Peyer's patch (tissue), 4 donors: ENCODE data around the gene TAMM41. TPM values are rescaled to one million over a fixed set of nuclear protein-coding genes. Genes with fewer than 3 reads are reported as not detected.
A peak's percentile ranks its signal among the peaks of the same experiment; 100 is the strongest.

Source experiments
- DNase-seq, 3 donors: peaks; one replicate each; pipeline ENCODE4 v3.0.0-alpha.2; 2017 to 2019
- H3K27ac ChIP-seq, 4 donors: fragments of 200-600 bp; sonication (generic); one replicate each; pipeline ENCODE4 v1.5.1; 2016 to 2019
- H3K27me3 ChIP-seq, 2 donors: fragments of 200-600 bp; sonication (generic); one replicate each; pipeline ENCODE4 v1.5.1; 2019
- H3K36me3 ChIP-seq, 3 donors: fragments of 200-600 bp; sonication (generic); one replicate each; pipeline ENCODE4 v1.5.1; 2016 to 2019
- H3K4me1 ChIP-seq, 4 donors: fragments of 200-600 bp; sonication (generic); one replicate each; pipeline ENCODE4 v1.5.1; 2016 to 2019
- H3K4me3 ChIP-seq, 4 donors: fragments of 200-600 bp; sonication (generic); 1 replicate in 3 of 4; 2 replicates in 1 of 4; pipeline ENCODE4 v1.5.1; 2016 to 2019; ENCODE audit warnings: mild to moderate bottlenecking in 1 of 4
- H3K9me3 ChIP-seq, 4 donors: fragments of 200-600 bp; sonication (generic); one replicate each; pipeline ENCODE4 v1.5.1; 2016 to 2019; ENCODE audit warnings: mild to moderate bottlenecking in 1 of 4
- POLR2A ChIP-seq, 2 donors: fragments of 450-650 bp; IDR thresholded peaks; one replicate each; pipeline ENCODE4 v1.5.1; 2017; ENCODE audit warnings: antibody characterized with exemption in 2 of 2, mild to moderate bottlenecking in 2 of 2, moderate library complexity in 2 of 2
- total RNA-seq, 4 donors: library from RNA; depleted of rRNA; stranded (reverse); fragments of >200 nt; gene quantifications; one replicate each; pipeline ENCODE4 v1.1.0, GENCODE V29; 2016
- TF ChIP-seq, protein P1 (sequence below), 6 experiments: fragments of 450-650 bp in 4 of 6; fragments of 200-600 bp in 2 of 6; sonication (generic) in 1 of 6; IDR thresholded peaks; one replicate each; pipeline ENCODE4 v1.5.1; 2017 to 2019; ENCODE audit warnings: antibody characterized with exemption in 6 of 6, mild to moderate bottlenecking in 3 of 6, moderate library complexity in 1 of 6

Gene TAMM41
- total RNA-seq, 4 donors from 2014 or later: 9.1 to 56.9 (median 24.1) TPM

DNA sequence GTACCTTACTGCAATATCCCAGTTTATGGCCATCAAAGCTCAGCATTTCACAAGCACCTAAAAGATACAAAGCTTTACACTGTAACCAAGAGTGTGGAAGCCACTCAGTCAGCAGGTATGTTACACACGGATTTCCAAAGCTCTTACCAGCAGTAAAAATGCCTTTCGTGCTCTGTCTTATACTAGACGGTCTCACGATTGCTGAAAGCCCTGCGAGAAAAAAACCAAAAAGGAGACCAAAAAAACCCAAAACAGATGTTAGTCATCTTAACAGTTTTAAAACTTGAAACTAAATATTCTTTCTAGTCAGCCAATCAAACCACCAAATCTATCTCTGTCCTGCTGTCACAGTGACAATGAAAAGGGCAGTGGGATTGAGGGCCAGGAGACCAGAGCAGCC lies 39.0 kb downstream of the TAMM41 start:
- TF ChIP-seq, protein P1, sequence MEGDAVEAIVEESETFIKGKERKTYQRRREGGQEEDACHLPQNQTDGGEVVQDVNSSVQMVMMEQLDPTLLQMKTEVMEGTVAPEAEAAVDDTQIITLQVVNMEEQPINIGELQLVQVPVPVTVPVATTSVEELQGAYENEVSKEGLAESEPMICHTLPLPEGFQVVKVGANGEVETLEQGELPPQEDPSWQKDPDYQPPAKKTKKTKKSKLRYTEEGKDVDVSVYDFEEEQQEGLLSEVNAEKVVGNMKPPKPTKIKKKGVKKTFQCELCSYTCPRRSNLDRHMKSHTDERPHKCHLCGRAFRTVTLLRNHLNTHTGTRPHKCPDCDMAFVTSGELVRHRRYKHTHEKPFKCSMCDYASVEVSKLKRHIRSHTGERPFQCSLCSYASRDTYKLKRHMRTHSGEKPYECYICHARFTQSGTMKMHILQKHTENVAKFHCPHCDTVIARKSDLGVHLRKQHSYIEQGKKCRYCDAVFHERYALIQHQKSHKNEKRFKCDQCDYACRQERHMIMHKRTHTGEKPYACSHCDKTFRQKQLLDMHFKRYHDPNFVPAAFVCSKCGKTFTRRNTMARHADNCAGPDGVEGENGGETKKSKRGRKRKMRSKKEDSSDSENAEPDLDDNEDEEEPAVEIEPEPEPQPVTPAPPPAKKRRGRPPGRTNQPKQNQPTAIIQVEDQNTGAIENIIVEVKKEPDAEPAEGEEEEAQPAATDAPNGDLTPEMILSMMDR (IDR thresholded peaks at IDR 0.05): no peak
- no peak for TF ChIP-seq POLR2A (IDR thresholded peaks at IDR 0.05)
- no peak for DNase-seq
- H3K36me3 ChIP-seq: peaks cover 0 to 25% (median 0%) of the 10 kb centered on the region in 3 donors
- peak overlapping the region in 3 of 4 donors; percentile 13 to 69 (median 21) for H3K27ac ChIP-seq
- no peaks in the 10 kb centered on the region for H3K9me3 ChIP-seq
- no peak overlapping the region for H3K4me3 ChIP-seq
- no peaks in the 10 kb centered on the region for H3K27me3 ChIP-seq
- H3K4me1 ChIP-seq: no peaks in the 10 kb centered on the region

DNA sequence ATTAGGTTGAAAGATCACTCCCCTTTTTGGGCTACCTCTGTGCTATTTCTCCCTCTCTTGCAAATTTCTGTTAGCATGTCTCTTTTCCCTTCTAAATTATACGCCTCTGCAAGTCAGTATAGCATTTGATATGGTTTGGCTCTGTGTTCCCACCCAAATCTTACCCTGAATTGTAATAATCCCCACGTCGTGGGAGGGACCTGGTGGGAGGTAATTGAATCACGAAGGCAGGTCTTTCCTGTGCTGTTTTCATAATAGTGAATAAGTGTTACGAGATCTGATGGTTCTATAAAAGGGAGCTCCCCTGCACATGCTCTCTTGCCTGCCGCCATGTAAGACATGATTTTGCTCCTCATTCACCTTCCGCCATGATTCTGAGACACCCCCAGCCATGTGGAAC lies 41.0 kb downstream of the TAMM41 start:
- no peaks in the 10 kb centered on the region for H3K4me1 ChIP-seq
- no peak overlapping the region for H3K4me3 ChIP-seq
- no peak overlapping the region for H3K27ac ChIP-seq
- H3K36me3 ChIP-seq: peaks cover 0 to 33% (median 0%) of the 10 kb centered on the region in 3 donors
- DNase-seq: no peak
- H3K9me3 ChIP-seq: no peaks in the 10 kb centered on the region
- H3K27me3 ChIP-seq: no peaks in the 10 kb centered on the region
- TF ChIP-seq, protein P1 (IDR thresholded peaks at IDR 0.05): no peak
- TF ChIP-seq POLR2A (IDR thresholded peaks at IDR 0.05): no peak

DNA sequence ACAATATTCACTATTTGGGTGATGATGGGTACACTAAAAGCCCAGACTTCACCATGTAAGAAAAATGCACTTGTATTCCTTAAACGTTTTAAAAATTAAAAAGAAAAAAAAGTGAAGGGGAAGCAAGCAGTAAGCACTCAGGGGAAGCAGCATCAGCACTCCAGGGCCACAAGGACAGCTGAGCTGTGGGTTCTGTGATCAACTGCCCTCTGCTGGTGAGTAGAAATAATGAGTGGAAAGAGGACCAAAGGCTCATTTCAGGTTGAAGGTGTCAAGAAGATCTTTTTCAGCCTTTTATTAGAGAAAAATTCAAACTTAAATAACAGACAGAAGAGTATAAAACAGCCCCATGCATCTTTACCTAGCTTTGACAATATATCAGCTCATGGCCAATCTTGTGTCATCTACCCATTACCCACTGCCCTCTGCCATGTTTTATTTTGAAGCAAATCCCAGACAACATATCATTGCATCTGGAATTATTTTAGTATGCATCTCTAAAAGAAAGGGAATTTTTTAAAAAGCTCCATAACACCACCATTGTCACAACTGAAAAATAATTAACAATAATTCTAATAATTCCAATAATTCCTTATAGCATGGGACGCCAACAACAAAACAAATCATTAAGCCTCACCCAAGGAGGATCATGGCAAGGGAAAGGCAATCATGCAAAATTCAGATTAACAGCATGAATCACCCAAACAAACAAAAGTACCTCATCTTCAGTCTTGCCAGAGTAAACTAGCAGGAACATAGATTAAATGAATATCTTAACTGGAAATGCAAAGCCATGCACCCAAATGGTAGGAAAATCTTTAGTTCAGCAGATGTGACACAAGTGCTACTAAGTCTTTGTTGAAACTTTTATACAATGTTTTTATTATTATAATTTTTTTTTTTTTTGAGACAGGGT lies 42.5 kb downstream of the TAMM41 start:
- Histone ChIP-seq H3K9me3 (peaks cover 0 to 5% (median 0%) of the 10 kb centered on the region in 4 donors), H3K36me3 (peaks cover 0 to 25% (median 0%) of the 10 kb centered on the region in 3 donors), H3K4me3 (no peak overlapping the region), H3K27me3 (no peaks in the 10 kb centered on the region), H3K27ac (no peak overlapping the region), H3K4me1 (no peaks in the 10 kb centered on the region)
- no peak for TF ChIP-seq POLR2A (IDR thresholded peaks at IDR 0.05)
- TF ChIP-seq, protein P1 (IDR thresholded peaks at IDR 0.05): peak; percentile 13 to 84 (median 70)
- peak in 1 of 3 donors; percentile 60 for DNase-seq

DNA sequence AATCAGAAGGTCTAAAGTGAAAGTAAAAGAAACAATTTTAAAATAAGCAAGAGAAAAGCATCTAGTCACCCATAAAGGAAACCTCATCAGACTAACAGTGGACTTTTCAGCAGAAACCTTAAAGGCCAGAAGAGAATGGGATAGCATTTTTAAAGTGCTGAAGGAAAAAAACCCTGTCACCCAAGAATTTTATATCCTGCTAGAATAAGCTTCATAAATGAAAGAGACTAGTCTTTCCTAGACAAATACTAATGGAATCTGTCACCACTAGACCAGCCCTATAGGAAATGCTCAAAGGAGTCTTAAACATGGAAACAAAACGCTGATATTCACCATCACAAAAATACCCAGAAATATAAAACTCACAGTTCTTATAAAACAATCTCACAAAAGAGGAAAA lies 46.9 kb downstream of the TAMM41 start:
- peaks cover 0 to 5% (median 0%) of the 10 kb centered on the region in 4 donors for H3K9me3 ChIP-seq
- TF ChIP-seq POLR2A (IDR thresholded peaks at IDR 0.05): no peak
- TF ChIP-seq, protein P1 (IDR thresholded peaks at IDR 0.05): no peak
- H3K4me1 ChIP-seq: no peaks in the 10 kb centered on the region
- no peaks in the 10 kb centered on the region for H3K27me3 ChIP-seq
- DNase-seq: no peak
- peaks cover 0 to 17% (median 0%) of the 10 kb centered on the region in 3 donors for H3K36me3 ChIP-seq
- no peak overlapping the region for H3K4me3 ChIP-seq
- no peak overlapping the region for H3K27ac ChIP-seq

DNA sequence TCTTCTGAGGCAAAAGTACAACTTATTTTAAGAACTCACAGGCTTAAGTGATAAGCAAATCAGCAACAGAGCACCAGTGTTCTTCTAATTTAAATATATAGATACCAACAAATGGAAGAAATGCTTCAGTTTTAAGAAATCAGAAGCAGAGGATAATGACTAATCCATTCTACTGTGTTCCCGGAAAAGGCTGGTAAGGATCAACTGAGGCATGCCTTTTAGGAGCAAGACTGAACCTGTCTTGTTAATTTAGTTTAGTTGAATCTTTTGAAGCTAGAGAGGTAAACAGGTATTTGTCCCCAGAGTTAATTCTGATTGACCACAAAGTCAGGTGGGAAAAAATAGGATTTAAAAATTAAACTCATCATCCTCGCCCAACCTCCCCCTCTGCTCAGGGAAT lies 51.8 kb downstream of the TAMM41 start:
- DNase-seq: no peak
- TF ChIP-seq, protein P1 (IDR thresholded peaks at IDR 0.05): no peak
- no peak for TF ChIP-seq POLR2A (IDR thresholded peaks at IDR 0.05)
- Histone ChIP-seq H3K9me3 (peaks cover 0 to 5% (median 0%) of the 10 kb centered on the region in 4 donors), H3K4me1 (no peaks in the 10 kb centered on the region), H3K27me3 (no peaks in the 10 kb centered on the region), H3K4me3 (no peak overlapping the region), H3K27ac (no peak overlapping the region), H3K36me3 (peaks cover 0 to 25% (median 0%) of the 10 kb centered on the region in 3 donors)
